ENCODE results near the gene CUL4B. TPM values are rescaled to one million over a fixed set of nuclear protein-coding genes. Genes with fewer than 3 reads are reported as not detected.
A peak's percentile ranks its signal among the peaks of the same experiment; 100 is the strongest.
"Not testable (repeated sequence)": the region's sequence is repeated elsewhere in the genome, so short reads cannot be mapped to it uniquely, and the experiment has no call there.

Gene CUL4B
- 37.2 TPM for total RNA-seq

- ATAC-seq: peak; percentile 97
Observed at GRCh38 chrX:120560842-120561633, at the start of gene CUL4B. Gene CUL4B (minus strand): TSS chrX:120560962. CDS start chrX:120560638, 324 bp downstream.

GRCh38 chrX:120604361-120604782, 43.6 kb upstream of the CUL4B start:
- ATAC-seq: peak; percentile 76

- ATAC-seq: peak; percentile 97
Observed at GRCh38 chrX:120603707-120604360, 43.1 kb upstream of the CUL4B start, which contains the start of gene MCTS1. Gene MCTS1 (plus strand): TSS chrX:120604101. CDS start chrX:120604237, 136 bp downstream.

- no peak for ATAC-seq
Observed at GRCh38 chrX:120585702-120586101, 24.9 kb upstream of the CUL4B start.

GRCh38 chrX:120575379-120576114, 14.8 kb upstream of the CUL4B start:
- ATAC-seq: no peak

- not testable (repeated sequence) for ATAC-seq
Observed at GRCh38 chrX:120573806-120574205, 13.0 kb upstream of the CUL4B start.

GRCh38 chrX:120570011-120570600, 9.3 kb upstream of the CUL4B start:
- no peak for ATAC-seq

- ATAC-seq: no peak
Observed at GRCh38 chrX:120568609-120569008, 7.8 kb upstream of the CUL4B start.

- ATAC-seq: peak; percentile 96
Observed at GRCh38 chrX:120568035-120568434, 7.3 kb upstream of the CUL4B start.

GRCh38 chrX:120566817-120567216, 6.1 kb upstream of the CUL4B start:
- ATAC-seq: no peak

- ATAC-seq: no peak
Observed at GRCh38 chrX:120564925-120565324, 4.2 kb upstream of the CUL4B start.

GRCh38 chrX:120562569-120562926, 1.8 kb upstream of the CUL4B start:
- no peak for ATAC-seq

- no peak for ATAC-seq
Observed at GRCh38 chrX:120561634-120562568, 1.1 kb upstream of the CUL4B start.

- peak; percentile 6 for ATAC-seq
Observed at GRCh38 chrX:120560405-120560841, 339 bp downstream of the CUL4B start.

- no peak for ATAC-seq
Observed at GRCh38 chrX:120559804-120560203, 958 bp downstream of the CUL4B start.

- no peak for ATAC-seq
Observed at GRCh38 chrX:120556251-120556650, 4.5 kb downstream of the CUL4B start.

- peak; percentile 86 for ATAC-seq
Observed at GRCh38 chrX:120549483-120550452, 11.0 kb downstream of the CUL4B start.

- ATAC-seq: no peak
Observed at GRCh38 chrX:120536061-120536460, 24.7 kb downstream of the CUL4B start.

- ATAC-seq: no peak
Observed at GRCh38 chrX:120534413-120535205, 26.2 kb downstream of the CUL4B start.

Data from esophagus mucosa (tissue), 1 donor.